ENCODE data around the gene EIF2D. TPM values are rescaled to one million over a fixed set of nuclear protein-coding genes. Genes with fewer than 3 reads are reported as not detected.
"Not testable (repeated sequence)": the region's sequence is repeated elsewhere in the genome, so short reads cannot be mapped to it uniquely, and the experiment has no call there.

Gene EIF2D
- total RNA-seq, 1 donor from 2014 or later, result 41.2 TPM

GRCh38 chr1:206587904-206588303 lies 24.4 kb downstream of the EIF2D start:
- DNase-seq (ENCODE audit: low read depth in 2 of 2), result no peak

GRCh38 chr1:206586501-206587445 lies 25.5 kb downstream of the EIF2D start:
- DNase-seq (ENCODE audit: low read depth in 2 of 2), result no peak

GRCh38 chr1:206584683-206585082 lies 27.6 kb downstream of the EIF2D start:
- DNase-seq (ENCODE audit: low read depth in 2 of 2), result no peak

GRCh38 chr1:206583707-206584648 lies 28.3 kb downstream of the EIF2D start:
- DNase-seq (ENCODE audit: low read depth in 2 of 2), result peak; percentile 41 to 70

- DNase-seq (ENCODE audit: low read depth in 2 of 2), result no peak
These were observed 29.1 kb downstream of the EIF2D start for GRCh38 chr1:206582971-206583706.

GRCh38 chr1:206582537-206582936 lies 29.7 kb downstream of the EIF2D start:
- no peak for DNase-seq (ENCODE audit: low read depth in 2 of 2)

GRCh38 chr1:206581571-206581981 lies 30.7 kb downstream of the EIF2D start:
- DNase-seq (ENCODE audit: low read depth in 2 of 2), result peak; percentile 43 to 70

GRCh38 chr1:206581114-206581497 lies 31.2 kb downstream of the EIF2D start:
- not testable (repeated sequence) for DNase-seq (ENCODE audit: low read depth in 2 of 2)

- DNase-seq (ENCODE audit: low read depth in 2 of 2), result no peak
These were observed 31.7 kb downstream of the EIF2D start for GRCh38 chr1:206580438-206581113.

GRCh38 chr1:206579747-206580437 lies 32.4 kb downstream of the EIF2D start:
- no peak for DNase-seq (ENCODE audit: low read depth in 2 of 2)

GRCh38 chr1:206578978-206579374 lies 33.3 kb downstream of the EIF2D start:
- DNase-seq (ENCODE audit: low read depth in 2 of 2), result no peak

GRCh38 chr1:206578068-206578977 lies 33.9 kb downstream of the EIF2D start:
- no peak for DNase-seq (ENCODE audit: low read depth in 2 of 2)

GRCh38 chr1:206577626-206578025 lies 34.6 kb downstream of the EIF2D start:
- no peak for DNase-seq (ENCODE audit: low read depth in 2 of 2)

GRCh38 chr1:206575894-206576737 lies 36.1 kb downstream of the EIF2D start:
- DNase-seq (ENCODE audit: low read depth in 2 of 2), result peak; percentile 18 to 71

- peak in 1 of 2 donors; percentile 94 for DNase-seq (ENCODE audit: low read depth in 2 of 2)
These were observed 36.9 kb downstream of the EIF2D start for GRCh38 chr1:206575165-206575893.

- DNase-seq (ENCODE audit: low read depth in 2 of 2), result no peak
These were observed 38.5 kb downstream of the EIF2D start for GRCh38 chr1:206573762-206574161.

- no peak for DNase-seq (ENCODE audit: low read depth in 2 of 2)
These were observed 38.9 kb downstream of the EIF2D start for GRCh38 chr1:206573319-206573718.
